Rectal smooth muscle tissue (tissue), 1 donor: ENCODE results near the gene NDUFB4.

Source experiments
- H3K27ac ChIP-seq: one replicate; pipeline ENCODE4 v1.7.0; 2013; ENCODE audit warnings: low read depth, low read length, inconsistent platforms
- H3K27me3 ChIP-seq: one replicate; pipeline ENCODE4 v1.7.0; 2013; ENCODE audit warnings: low read length; ENCODE audit not compliant: control insufficient read depth, insufficient read depth
- H3K36me3 ChIP-seq: one replicate; pipeline ENCODE4 v1.7.0; 2013; ENCODE audit warnings: low read length; ENCODE audit not compliant: control insufficient read depth, insufficient read depth
- H3K4me1 ChIP-seq: one replicate; pipeline ENCODE4 v1.7.0; 2013; ENCODE audit warnings: low read length; ENCODE audit not compliant: control insufficient read depth, insufficient read depth
- H3K4me3 ChIP-seq: one replicate; pipeline ENCODE4 v1.7.0; 2013; ENCODE audit warnings: low read length
- H3K9ac ChIP-seq: one replicate; pipeline ENCODE4 v1.7.0; 2013; ENCODE audit warnings: low read length

Gene NDUFB4

DNA sequence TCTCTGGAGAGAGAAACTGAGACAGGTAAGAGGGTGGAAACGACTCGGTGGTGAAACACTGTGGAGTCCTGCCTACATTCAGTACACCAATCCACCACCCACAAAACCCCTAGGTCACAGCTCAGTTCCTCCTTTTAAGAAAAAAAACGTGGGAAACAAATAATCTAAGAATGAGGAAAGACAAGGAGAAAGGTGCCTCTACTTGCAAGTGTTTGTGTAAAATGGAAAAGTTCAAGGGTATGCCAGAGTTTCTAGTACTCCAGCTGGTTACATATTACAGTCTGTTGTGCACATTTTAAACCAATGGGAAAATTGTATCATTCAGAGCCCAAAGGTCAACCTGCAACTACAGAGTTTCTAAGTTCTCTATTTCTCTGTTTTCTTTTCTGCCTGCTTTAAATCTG lies 53.7 kb downstream of the NDUFB4 start:
- Histone ChIP-seq H3K4me3 (no peak overlapping the region), H3K27me3 (no peaks in the 10 kb centered on the region), H3K36me3 (no peaks in the 10 kb centered on the region), H3K27ac (no peak overlapping the region), H3K4me1 (no peaks in the 10 kb centered on the region), H3K9ac (no peak overlapping the region)

GRCh38 chr3:120650311-120650710 lies 54.2 kb downstream of the NDUFB4 start:
- Histone ChIP-seq H3K27me3 (no peaks in the 10 kb centered on the region), H3K9ac (no peak overlapping the region), H3K27ac (no peak overlapping the region), H3K36me3 (no peaks in the 10 kb centered on the region), H3K4me3 (no peak overlapping the region), H3K4me1 (no peaks in the 10 kb centered on the region)
